K562 (cell line): ENCODE results near the gene OR8B4. TPM values are rescaled to one million over a fixed set of nuclear protein-coding genes. Genes with fewer than 3 reads are reported as not detected.

Source experiments
- ATAC-seq: fragments of 200-7000 bp; cut with Tn5 transposase; 3 replicates; pipeline ENCODE4 v1.9.1; 2020; ENCODE audit warnings: moderate library complexity
- BruUV-seq: library from RNA; stranded (reverse); fragments of 400-500 nt; replicated peaks from 2 replicates; lab custom pipeline; 2021; lab: Mats Ljungman, UMichigan
- CTCF ChIA-PET: fragments of 300-600 bp; formaldehyde crosslinking; extraction: SDS; loops from one replicate; lab custom pipeline; 2021; ENCODE audit warnings: low intra/inter-chr PET ratio; lab: Yijun Ruan, JAX
- POLR2A ChIA-PET: fragments of 300-600, 350-650 bp; sonication (Branson Sonifier 250); formaldehyde crosslinking; extraction: SDS; loops from one replicate; lab custom pipeline; 2021; ENCODE audit warnings: antibody characterized with exemption, inconsistent platforms; lab: Yijun Ruan, JAX
- DNase-seq, 4 experiments: peaks; one replicate each; pipeline versions ENCODE4 v3.0.0 to v3.0.0-alpha.2; 2011 to 2018; ENCODE audit warnings: low spot score in 3 of 4, mixed read lengths in 3 of 4; ENCODE audit errors: extremely low read depth in 1 of 4
- FAIRE-seq: peaks from 2 replicates; lab custom pipeline; 2011; peaks lifted over from hg19 to GRCh38; lab: Jason Lieb, UNC
- H2AFZ ChIP-seq: 2 replicates; pipeline ENCODE4 v1.6.0; 2011; ENCODE audit warnings: low read depth, low read length, control low read depth, inconsistent platforms
- H3K27ac ChIP-seq: fragments of 200-600 bp; 3 replicates; pipeline ENCODE4 v1.8.0; 2011; ENCODE audit warnings: low read depth, mild to moderate bottlenecking, control low read depth, inconsistent platforms, low read length, moderate library complexity, mixed read lengths; ENCODE audit errors: extremely low read depth
- H3K27me3 ChIP-seq, 2 experiments: fragments of 300-600 bp in 1 of 2; 2 replicates in 1 of 2; 3 replicates in 1 of 2; pipeline versions ENCODE4 v1.6.0 to v1.8.0; 2011; ENCODE audit warnings: inconsistent platforms in 2 of 2, low read length in 2 of 2, mild to moderate bottlenecking in 1 of 2, mixed read lengths in 1 of 2, moderate library complexity in 1 of 2; ENCODE audit not compliant: control insufficient read depth in 2 of 2, insufficient read depth in 2 of 2
- H3K36me3 ChIP-seq: fragments of 300-600 bp; 3 replicates; pipeline ENCODE4 v1.8.0; 2011; ENCODE audit warnings: mild to moderate bottlenecking, low read length, inconsistent platforms; ENCODE audit not compliant: control insufficient read depth, insufficient read depth
- H3K4me1 ChIP-seq, 2 experiments: fragments of 200-600 bp in 1 of 2; replicated peaks in 1 of 2; 2 replicates in 1 of 2; 3 replicates in 1 of 2; pipeline versions ENCODE4 v1.5.1 to v1.8.0; 2011; ENCODE audit warnings: inconsistent platforms in 2 of 2, low read length in 2 of 2, mild to moderate bottlenecking in 1 of 2, mixed read lengths in 1 of 2, moderate library complexity in 1 of 2; ENCODE audit not compliant: control insufficient read depth in 2 of 2, insufficient read depth in 2 of 2
- H3K4me2 ChIP-seq: 2 replicates; pipeline ENCODE4 v1.6.1; 2011; ENCODE audit warnings: low read length, control low read depth, inconsistent platforms, mixed read lengths; ENCODE audit not compliant: insufficient read depth
- H3K4me3 ChIP-seq: fragments of 200-600 bp; sonication (generic), shearing (Covaris generic); 2 replicates; pipeline ENCODE4 v1.5.1; 2016; ENCODE audit warnings: control low read depth, inconsistent platforms
- H3K79me2 ChIP-seq: fragments of 200-600 bp; 3 replicates; pipeline ENCODE4 v1.8.0; 2011; ENCODE audit warnings: low read length, inconsistent platforms; ENCODE audit not compliant: control insufficient read depth, insufficient read depth
- H3K9ac ChIP-seq, 2 experiments: 2 replicates each; pipeline versions ENCODE4 v1.6.0 to v1.6.1; 2011; ENCODE audit warnings: low read depth in 2 of 2, low read length in 2 of 2, control low read depth in 1 of 2, inconsistent platforms in 1 of 2, mild to moderate bottlenecking in 1 of 2, mixed read lengths in 1 of 2; ENCODE audit not compliant: insufficient read depth in 1 of 2
- H3K9me1 ChIP-seq: one replicate; pipeline ENCODE4 v1.6.0; 2011; ENCODE audit warnings: inconsistent platforms, mild to moderate bottlenecking, low read length, moderate library complexity; ENCODE audit not compliant: control insufficient read depth, insufficient read depth
- H3K9me3 ChIP-seq: replicated peaks from 2 replicates; pipeline ENCODE4 v1.5.1; 2011; ENCODE audit warnings: low read depth, low read length, inconsistent platforms; ENCODE audit not compliant: control insufficient read depth, insufficient read depth
- H4K20me1 ChIP-seq: replicated peaks from 2 replicates; pipeline ENCODE4 v1.6.1; 2011; ENCODE audit warnings: low read length, inconsistent platforms, mixed read lengths; ENCODE audit not compliant: control insufficient read depth, insufficient read depth
- C11orf30 ChIP-seq: fragments of 450-650 bp; IDR thresholded peaks from 2 replicates; pipeline ENCODE4 v1.6.1; 2016; ENCODE audit warnings: low read depth, mild to moderate bottlenecking
- ELF1 ChIP-seq: fragments of 200-800 bp; sonication (Bioruptor generic); IDR thresholded peaks from 2 replicates; pipeline ENCODE4 v1.6.1; 2016; ENCODE audit warnings: missing genetic modification characterization, missing compliant biosample characterization
- JUND ChIP-seq, 2 experiments: IDR thresholded peaks; 2 replicates in 1 of 2; 3 replicates in 1 of 2; pipeline ENCODE4 v1.6.1; 2011; ENCODE audit warnings: borderline replicate concordance in 2 of 2, low read depth in 2 of 2, low read length in 2 of 2, improper control_type of control experiment in 1 of 2, missing biosample characterization in 1 of 2, missing genetic modification characterization in 1 of 2, missing genetic modification reagents in 1 of 2
- MAFF ChIP-seq: IDR thresholded peaks from 2 replicates; pipeline ENCODE4 v1.6.1; 2012; ENCODE audit warnings: low read length, improper control_type of control experiment
- MAFG ChIP-seq: fragments of 450-650 bp; conservative IDR thresholded peaks from 2 replicates; pipeline ENCODE4 v1.6.1; 2016; ENCODE audit warnings: missing genetic modification characterization, missing compliant biosample characterization
- MAFK ChIP-seq: IDR thresholded peaks from 2 replicates; pipeline ENCODE4 v1.6.1; 2011; ENCODE audit warnings: low read length, improper control_type of control experiment
- MCM5 ChIP-seq: fragments of 450-650 bp; IDR thresholded peaks from 2 replicates; pipeline ENCODE4 v1.6.1; 2016; ENCODE audit warnings: low read depth
- NFE2 ChIP-seq: IDR thresholded peaks from 2 replicates; pipeline ENCODE4 v1.6.1; 2014; ENCODE audit warnings: antibody characterized with exemption, low read depth
- NFE2L1 ChIP-seq: fragments of 450-650 bp; IDR thresholded peaks from 2 replicates; pipeline ENCODE4 v1.6.1; 2016; ENCODE audit warnings: missing genetic modification characterization, low read depth, mild to moderate bottlenecking, missing compliant biosample characterization, moderate library complexity, borderline replicate concordance
- TARDBP ChIP-seq: fragments of 450-650 bp; IDR thresholded peaks from 2 replicates; pipeline ENCODE4 v1.6.1; 2016
- TFAM ChIP-seq: fragments of 250-450 bp; sonication (Bioruptor Pico); conservative IDR thresholded peaks from 2 replicates; pipeline ENCODE4 v1.5.0; 2021; ENCODE audit warnings: mild to moderate bottlenecking, moderate library complexity
- ZNF316 ChIP-seq: fragments of 450-650 bp; IDR thresholded peaks from 2 replicates; pipeline ENCODE4 v1.6.1; 2016
- WGBS: fragments of 100-300 bp; shearing (Covaris generic); methylation state at CpG from one replicate; pipeline ENCODE4 v1.1.6; 2016; ENCODE audit warnings: low coverage, mixed read lengths; ENCODE audit not compliant: insufficient coverage; ENCODE audit errors: missing lambda C conversion rate; 5-methylcytosine and 5-hydroxymethylcytosine counted together
- in situ Hi-C: fragments of 300-500 bp; cut with MboI; formaldehyde crosslinking; loops from 4 replicates; pipeline ENCODE4 v1.15.0; 2018; ENCODE audit warnings: inconsistent platforms, mixed read lengths
- intact Hi-C: fragments of 100-400 bp; cut with micrococcal nuclease; formaldehyde crosslinking; loops from 2 replicates; pipeline ENCODE4 v1.14.2; 2022
- polyA plus RNA-seq, 8 experiments: library from polyadenylated mRNA; depleted of rRNA in 4 of 8; stranded (reverse) in 5 of 8; unstranded in 3 of 8; fragments of >200 nt; fragmentation: Nextera tagmentation in 2 of 8; fragmentation: Illumina TruSeq in 1 of 8; extraction: Ambion mirVana in 2 of 8; extraction: Trizol in 1 of 8; gene quantifications; 2 replicates each; pipeline versions ENCODE4 v1.2.1 to v1.2.3, GENCODE V29; 2011 to 2014; ENCODE audit warnings: inconsistent platforms in 1 of 8, missing spikeins in 1 of 8
- total RNA-seq, 7 experiments: library from RNA; depleted of rRNA in 6 of 7; stranded (reverse); fragments of >200 nt in 6 of 7; fragmentation: Illumina TruSeq in 2 of 7; extraction: Trizol in 2 of 7; gene quantifications; 2 replicates each; pipeline versions ENCODE4 v1.2.1 to v1.2.3, GENCODE V29; 2011 to 2021; ENCODE audit warnings: low replicate concordance in 1 of 7
- TF ChIP-seq, protein P1 (sequence below), 2 experiments: fragments of 450-650 bp; conservative IDR thresholded peaks; 2 replicates each; pipeline ENCODE4 v1.6.1; 2017; ENCODE audit warnings: mild to moderate bottlenecking in 2 of 2, moderate library complexity in 2 of 2

The OR8B4 gene
- total and polyA plus RNA-seq, 9 of the 15 experiments (the other 6 are each of a cell fraction or from before 2014, with no cell fraction given), result not detected

DNA sequence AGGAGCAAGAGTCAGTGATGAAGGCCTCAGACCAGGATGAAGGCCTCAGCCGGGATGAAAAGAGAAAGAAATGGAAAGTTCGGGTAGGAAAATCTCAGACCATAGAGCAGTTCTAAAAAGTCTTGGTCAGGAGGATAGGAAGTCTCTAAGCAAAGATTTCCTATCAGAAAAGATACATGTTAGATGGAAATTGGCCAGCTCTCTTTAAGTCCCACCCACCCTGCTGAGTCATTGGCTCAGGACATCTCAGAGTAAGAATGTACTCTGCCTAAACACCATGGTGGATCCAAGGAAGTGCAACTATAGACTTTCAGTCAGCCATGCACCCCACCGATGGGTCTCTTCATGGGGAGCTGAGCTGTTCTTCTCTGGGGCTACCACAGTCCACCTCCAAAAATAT lies 30.3 kb downstream of the OR8B4 start:
- no peaks in the 10 kb centered on the region for H3K79me2 ChIP-seq
- no peaks in the 10 kb centered on the region for H3K27me3 ChIP-seq
- H3K36me3 ChIP-seq, result no peaks in the 10 kb centered on the region
- no peak overlapping the region for H2AFZ ChIP-seq
- peak; percentile 66; the same call in 1 of the 2 replicates for TF ChIP-seq MAFK
- peak; percentile 88 for TF ChIP-seq NFE2
- TF ChIP-seq, protein P1, sequence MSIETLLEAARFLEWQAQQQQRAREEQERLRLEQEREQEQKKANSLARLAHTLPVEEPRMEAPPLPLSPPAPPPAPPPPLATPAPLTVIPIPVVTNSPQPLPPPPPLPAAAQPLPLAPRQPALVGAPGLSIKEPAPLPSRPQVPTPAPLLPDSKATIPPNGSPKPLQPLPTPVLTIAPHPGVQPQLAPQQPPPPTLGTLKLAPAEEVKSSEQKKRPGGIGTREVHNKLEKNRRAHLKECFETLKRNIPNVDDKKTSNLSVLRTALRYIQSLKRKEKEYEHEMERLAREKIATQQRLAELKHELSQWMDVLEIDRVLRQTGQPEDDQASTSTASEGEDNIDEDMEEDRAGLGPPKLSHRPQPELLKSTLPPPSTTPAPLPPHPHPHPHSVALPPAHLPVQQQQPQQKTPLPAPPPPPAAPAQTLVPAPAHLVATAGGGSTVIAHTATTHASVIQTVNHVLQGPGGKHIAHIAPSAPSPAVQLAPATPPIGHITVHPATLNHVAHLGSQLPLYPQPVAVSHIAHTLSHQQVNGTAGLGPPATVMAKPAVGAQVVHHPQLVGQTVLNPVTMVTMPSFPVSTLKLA (conservative IDR thresholded peaks at IDR 0.05), result no peak
- TF ChIP-seq C11orf30, result peak; percentile 64; the same call in 1 of the 2 replicates
- TF ChIP-seq ELF1, result no peak
- TF ChIP-seq MAFF, result peak; percentile 56
- TF ChIP-seq NFE2L1 (tag), result peak; percentile 30; the same call in 1 of the 2 replicates
- TF ChIP-seq ZNF316, result peak; percentile 54; the same call in 1 of the 2 replicates
- peak; percentile 74 for TF ChIP-seq MAFG
- no peak for TF ChIP-seq TFAM (CRISPR knock-in tag)
- no peak for TF ChIP-seq TARDBP
- peak; percentile 16; the same call in 1 of the 2 replicates for TF ChIP-seq JUND (IDR thresholded peaks at IDR 0.05; ENCODE audit: borderline replicate concordance, low read depth, low read length)
- no peak for TF ChIP-seq JUND (tag; IDR thresholded peaks at IDR 0.05; ENCODE audit: borderline replicate concordance, low read depth, low read length)
- no peak for TF ChIP-seq MCM5
- CTCF ChIA-PET, result no interaction called here
- no peaks in the 10 kb centered on the region for H4K20me1 ChIP-seq
- FAIRE-seq (no peak), DNase-seq (peak in 2 of 4 experiments; percentile 22 to 64), ATAC-seq (peak; percentile 91)
- no peaks in the 10 kb centered on the region for H3K9me3 ChIP-seq
- intact Hi-C loops, result no loop called here
- no peak overlapping the region for H3K9ac ChIP-seq
- H3K27ac ChIP-seq, result no peak overlapping the region
- no peak overlapping the region for H3K4me3 ChIP-seq
- BruUV-seq, result no TSS peak
- in situ Hi-C loops, result no loop called here
- H3K4me2 ChIP-seq, result no peak overlapping the region
- 56% methylated on average over 3 of the region's 3 CpGs for WGBS
- POLR2A ChIA-PET, result no interaction called here
- peaks cover 0 to 5% of the 10 kb centered on the region in 2 experiments; a peak in 1 of 5 replicates for H3K4me1 ChIP-seq
- H3K9me1 ChIP-seq, result no peaks in the 10 kb centered on the region
